ENCODE measurements around the gene VARS2.

DNA sequence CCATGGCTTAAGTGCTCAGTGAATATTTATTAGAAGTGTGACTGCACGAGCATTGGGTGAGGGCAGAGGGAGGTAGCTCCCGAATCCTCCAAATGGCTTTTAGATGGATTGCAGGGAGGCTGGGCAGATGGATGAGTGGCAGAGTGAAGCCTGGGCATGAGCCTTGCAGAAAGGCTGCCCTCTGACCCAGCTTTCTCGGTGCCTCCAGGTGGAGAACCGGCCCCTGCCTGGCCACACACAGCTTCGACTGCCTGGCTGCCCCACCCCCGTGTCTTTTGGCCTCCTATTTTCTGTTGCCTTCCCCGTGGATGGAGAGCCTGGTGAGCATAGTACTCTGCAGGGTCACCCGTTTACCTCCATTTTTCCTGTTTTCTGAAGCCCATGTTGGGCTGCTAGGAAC is 3.4 kb downstream of the VARS2 start:
- TF ChIP-seq, protein P1, sequence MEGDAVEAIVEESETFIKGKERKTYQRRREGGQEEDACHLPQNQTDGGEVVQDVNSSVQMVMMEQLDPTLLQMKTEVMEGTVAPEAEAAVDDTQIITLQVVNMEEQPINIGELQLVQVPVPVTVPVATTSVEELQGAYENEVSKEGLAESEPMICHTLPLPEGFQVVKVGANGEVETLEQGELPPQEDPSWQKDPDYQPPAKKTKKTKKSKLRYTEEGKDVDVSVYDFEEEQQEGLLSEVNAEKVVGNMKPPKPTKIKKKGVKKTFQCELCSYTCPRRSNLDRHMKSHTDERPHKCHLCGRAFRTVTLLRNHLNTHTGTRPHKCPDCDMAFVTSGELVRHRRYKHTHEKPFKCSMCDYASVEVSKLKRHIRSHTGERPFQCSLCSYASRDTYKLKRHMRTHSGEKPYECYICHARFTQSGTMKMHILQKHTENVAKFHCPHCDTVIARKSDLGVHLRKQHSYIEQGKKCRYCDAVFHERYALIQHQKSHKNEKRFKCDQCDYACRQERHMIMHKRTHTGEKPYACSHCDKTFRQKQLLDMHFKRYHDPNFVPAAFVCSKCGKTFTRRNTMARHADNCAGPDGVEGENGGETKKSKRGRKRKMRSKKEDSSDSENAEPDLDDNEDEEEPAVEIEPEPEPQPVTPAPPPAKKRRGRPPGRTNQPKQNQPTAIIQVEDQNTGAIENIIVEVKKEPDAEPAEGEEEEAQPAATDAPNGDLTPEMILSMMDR (IDR thresholded peaks at IDR 0.05): no peak
- TF ChIP-seq POLR2AphosphoS5 (IDR thresholded peaks at IDR 0.05; ENCODE audit: insufficient read depth in 1 of 2, low read depth in 1 of 2) (no peak), POLR2A (IDR thresholded peaks at IDR 0.05) (no peak)
